Activated CD8-positive, alpha-beta T cell treated with anti-CD3 and anti-CD28 coated beads for 36 hours (primary cell): ENCODE results near the gene DGKD. TPM values are rescaled to one million over a fixed set of nuclear protein-coding genes. Genes with fewer than 3 reads are reported as not detected.

Source experiments
- ATAC-seq: fragments of 200-7000 bp; cut with Tn5 transposase; one replicate; pipeline ENCODE4 v1.10.0; 2021; ENCODE audit warnings: mild to moderate bottlenecking, moderate library complexity
- CTCF ChIA-PET: fragments of 350-600 bp; sonication (Branson Sonifier 250); formaldehyde crosslinking; loops from one replicate; lab custom pipeline; 2021; ENCODE audit warnings: antibody characterized with exemption; lab: Charles Lee
- POLR2A ChIA-PET: fragments of 350-600 bp; sonication (Branson Sonifier 250); formaldehyde crosslinking; loops from one replicate; lab custom pipeline; 2021; ENCODE audit warnings: antibody characterized with exemption; lab: Charles Lee
- DNase-seq: peaks from one replicate; pipeline ENCODE4 v3.0.0-alpha.2; 2020
- H3K27ac Mint-ChIP-seq: one replicate; pipeline ENCODE4 v1.8.0; 2021; ENCODE audit warnings: mild to moderate bottlenecking, mixed read lengths
- H3K27me3 Mint-ChIP-seq: one replicate; pipeline ENCODE4 v1.8.0; 2021; ENCODE audit warnings: mixed read lengths
- H3K36me3 Mint-ChIP-seq: one replicate; pipeline ENCODE4 v1.8.0; 2021; ENCODE audit warnings: low read depth, mixed read lengths
- H3K4me1 Mint-ChIP-seq: one replicate; pipeline ENCODE4 v1.8.0; 2021; ENCODE audit warnings: low read depth, mixed read lengths
- H3K4me3 Mint-ChIP-seq: one replicate; pipeline ENCODE4 v1.8.0; 2021; ENCODE audit warnings: mild to moderate bottlenecking, moderate library complexity, mixed read lengths
- H3K9me3 Mint-ChIP-seq: one replicate; pipeline ENCODE4 v1.8.0; 2021; ENCODE audit warnings: mixed read lengths
- CTCF ChIP-seq: fragments of 200-600 bp; IDR thresholded peaks from one replicate; pipeline ENCODE4 v1.8.0; 2022; ENCODE audit warnings: antibody characterized with exemption, mild to moderate bottlenecking
- intact Hi-C: fragments of 100-400 bp; cut with micrococcal nuclease; formaldehyde crosslinking; loops from one replicate; pipeline ENCODE4 v1.10.0; 2022
- total RNA-seq, 2 experiments: library from RNA; stranded (reverse); gene quantifications; one replicate each; pipeline ENCODE4 v1.2.3, GENCODE V29; 2021

DGKD gene
- total RNA-seq, 2 experiments from 2014 or later: 89.6 to 99.5 TPM

DNA sequence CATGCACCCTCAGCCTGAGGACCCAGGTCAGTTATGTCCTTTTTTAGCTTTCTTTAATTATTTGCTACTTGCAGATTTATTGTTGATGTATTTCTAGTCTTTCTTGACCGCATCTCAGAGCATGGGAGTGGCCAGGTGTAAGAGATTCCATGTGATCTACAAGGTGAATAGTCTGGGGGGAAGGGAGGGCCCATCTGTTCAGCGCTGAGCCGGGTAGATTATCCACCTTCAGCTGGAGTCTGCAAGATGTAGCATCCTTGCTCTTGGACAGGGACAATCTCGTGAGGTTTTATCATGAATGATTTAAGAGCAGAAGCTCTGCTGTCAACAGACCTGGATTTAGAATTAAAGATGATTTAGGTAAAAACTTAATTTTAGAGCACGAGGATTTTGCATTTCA is 12.0 kb upstream of the DGKD start:
- Mint-ChIP-seq H3K27me3 (no peaks in the 10 kb centered on the region), H3K9me3 (no peaks in the 10 kb centered on the region), H3K36me3 (no peaks in the 10 kb centered on the region), H3K4me1 (peaks cover 7% of the 10 kb centered on the region), H3K27ac (no peak overlapping the region), H3K4me3 (no peak overlapping the region)
- no peak for DNase-seq
- ChIA-PET POLR2A (no interaction called here), CTCF (interaction anchor here (2.7 kb wide), 1 partner anchor 11 kb away, joined by 18 read pairs; the partner anchor contains the start of gene DGKD)
- ATAC-seq: no peak
- TF ChIP-seq CTCF: no peak
- intact Hi-C loops: no loop called here

- no peak overlapping the region for H3K27ac Mint-ChIP-seq
Measured at GRCh38 chr2:233343171-233343705, 11.1 kb upstream of the DGKD start.

DNA sequence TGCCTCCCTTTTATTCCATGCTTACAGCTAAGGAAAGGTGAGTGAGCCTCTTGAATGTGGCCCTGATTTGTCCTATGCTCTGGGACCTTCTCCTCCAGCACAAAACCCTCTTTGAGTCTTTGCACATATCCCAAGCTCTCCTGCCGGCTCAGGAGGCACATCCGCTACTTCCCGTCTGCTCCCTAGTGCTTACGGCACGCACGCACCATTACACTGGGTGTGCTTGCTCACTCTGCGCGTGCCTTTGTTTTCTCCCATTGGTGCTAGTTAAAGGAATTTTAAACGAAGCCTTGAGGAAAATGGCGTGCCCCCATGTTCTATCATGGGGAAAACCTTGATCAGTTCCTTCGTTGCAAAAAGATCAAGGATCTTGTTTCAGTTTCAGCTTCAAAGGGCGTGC is 7.9 kb upstream of the DGKD start:
- intact Hi-C loops: no loop called here
- POLR2A ChIA-PET: interaction anchor here (1.4 kb wide), 1 partner anchor 13 kb away, joined by 3 read pairs; no protein-coding TSS in a partner anchor
- no peaks in the 10 kb centered on the region for H3K9me3 Mint-ChIP-seq
- H3K27ac Mint-ChIP-seq: no peak overlapping the region
- no peak for ATAC-seq
- TF ChIP-seq CTCF: no peak
- H3K4me1 Mint-ChIP-seq: peaks cover 21% of the 10 kb centered on the region
- H3K36me3 Mint-ChIP-seq: no peaks in the 10 kb centered on the region
- DNase-seq: no peak
- CTCF ChIA-PET: interaction anchor here (1.2 to 1.5 kb wide), 3 partner anchors 15 to 97 kb away, joined by 3 to 6 read pairs (median 4); no protein-coding TSS in a partner anchor
- no peak overlapping the region for H3K4me3 Mint-ChIP-seq
- H3K27me3 Mint-ChIP-seq: no peaks in the 10 kb centered on the region

More at GRCh38 chr2:233343171-233343705, 11.1 kb upstream of the DGKD start:
- intact Hi-C loops: no loop called here
- TF ChIP-seq CTCF: no peak
- Mint-ChIP-seq H3K9me3 (no peaks in the 10 kb centered on the region), H3K36me3 (no peaks in the 10 kb centered on the region), H3K27me3 (no peaks in the 10 kb centered on the region), H3K4me3 (no peak overlapping the region), H3K4me1 (peaks cover 7% of the 10 kb centered on the region)
- ATAC-seq (no peak), DNase-seq (no peak)
- POLR2A ChIA-PET: no interaction called here
- CTCF ChIA-PET: interaction anchor here (1.1 to 2.7 kb wide), 2 partner anchors 11 to 101 kb away, joined by 3 to 18 read pairs; partner anchors contain the start of gene DGKD

DNA sequence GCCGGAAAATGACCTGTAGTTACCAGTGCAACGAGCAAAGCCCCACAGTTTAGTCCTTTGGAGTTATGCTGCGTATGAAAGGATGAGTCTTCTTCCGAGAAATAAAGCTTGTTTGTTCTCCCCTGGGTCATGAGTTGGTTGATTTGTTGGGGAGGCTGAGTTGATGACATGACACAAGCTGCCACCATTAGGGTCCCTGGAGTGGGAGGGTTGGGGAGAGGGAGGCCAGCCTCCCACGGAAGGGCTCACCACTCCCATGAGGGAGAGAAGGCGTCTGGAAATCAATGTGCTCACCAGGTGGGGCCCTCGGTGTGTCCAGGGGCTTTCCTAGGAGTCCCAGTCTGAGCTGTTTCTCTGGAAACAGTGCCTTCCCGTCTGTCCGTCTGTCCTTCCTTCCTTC is 7.4 kb upstream of the DGKD start:
- no peaks in the 10 kb centered on the region for H3K27me3 Mint-ChIP-seq
- H3K4me1 Mint-ChIP-seq: peaks cover 22% of the 10 kb centered on the region
- H3K4me3 Mint-ChIP-seq: no peak overlapping the region
- ChIA-PET CTCF (interaction anchor here (1.2 to 1.5 kb wide), 3 partner anchors 16 to 96 kb away, joined by 3 to 6 read pairs (median 4); no protein-coding TSS in a partner anchor), POLR2A (interaction anchor here (1.2 to 1.4 kb wide), 3 partner anchors 13 to 72 kb away, joined by 3 to 6 read pairs (median 3); no protein-coding TSS in a partner anchor)
- DNase-seq (no peak), ATAC-seq (no peak)
- H3K36me3 Mint-ChIP-seq: no peaks in the 10 kb centered on the region
- intact Hi-C loops: no loop called here
- no peak overlapping the region for H3K27ac Mint-ChIP-seq
- TF ChIP-seq CTCF: no peak
- no peaks in the 10 kb centered on the region for H3K9me3 Mint-ChIP-seq
